Peyer's patch (tissue), 4 donors: ENCODE results near the gene CCR7.

Experiments
- POLR2A ChIP-seq, 2 donors: fragments of 450-650 bp; IDR thresholded peaks; one replicate each; pipeline ENCODE4 v1.5.1; 2017; ENCODE audit warnings: antibody characterized with exemption in 2 of 2, mild to moderate bottlenecking in 2 of 2, moderate library complexity in 2 of 2
- TF ChIP-seq, protein P1 (sequence below), 6 experiments: fragments of 450-650 bp in 4 of 6; fragments of 200-600 bp in 2 of 6; sonication (generic) in 1 of 6; IDR thresholded peaks; one replicate each; pipeline ENCODE4 v1.5.1; 2017 to 2019; ENCODE audit warnings: antibody characterized with exemption in 6 of 6, mild to moderate bottlenecking in 3 of 6, moderate library complexity in 1 of 6

DNA sequence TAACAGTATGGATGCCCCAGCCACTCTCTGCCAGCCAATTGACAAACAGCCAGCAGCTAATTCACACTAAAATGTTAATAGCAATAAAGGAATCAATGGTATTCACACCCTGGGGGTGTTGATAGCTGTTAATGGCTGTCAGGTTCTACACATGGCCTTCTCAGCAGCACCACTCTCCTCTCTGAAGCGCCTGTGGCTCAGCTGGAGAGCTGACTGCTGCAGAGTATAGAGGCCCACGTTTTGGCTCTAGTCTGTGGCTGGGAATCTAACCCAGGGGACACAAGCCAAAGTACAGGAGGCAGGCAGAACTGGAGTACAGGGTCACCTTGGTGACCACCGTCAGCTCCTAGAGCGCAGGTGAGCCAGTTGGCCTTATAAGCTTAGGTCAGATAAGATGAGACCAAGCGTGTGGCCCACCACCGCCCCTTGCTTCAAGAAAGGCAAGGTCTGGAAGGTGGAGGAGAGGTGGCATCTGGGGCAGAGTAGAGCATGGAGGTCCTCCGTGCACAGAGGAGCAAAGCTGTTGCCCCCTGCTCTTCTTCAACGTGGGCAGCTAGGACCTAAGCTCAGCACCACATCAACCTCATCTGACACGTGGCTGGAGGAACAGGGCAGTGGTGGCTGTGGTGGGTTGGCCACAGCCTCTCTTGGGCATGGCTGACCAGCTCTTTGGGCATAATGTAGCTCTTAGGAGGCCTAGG is 25.4 kb downstream of the CCR7 start:
- TF ChIP-seq, protein P1, sequence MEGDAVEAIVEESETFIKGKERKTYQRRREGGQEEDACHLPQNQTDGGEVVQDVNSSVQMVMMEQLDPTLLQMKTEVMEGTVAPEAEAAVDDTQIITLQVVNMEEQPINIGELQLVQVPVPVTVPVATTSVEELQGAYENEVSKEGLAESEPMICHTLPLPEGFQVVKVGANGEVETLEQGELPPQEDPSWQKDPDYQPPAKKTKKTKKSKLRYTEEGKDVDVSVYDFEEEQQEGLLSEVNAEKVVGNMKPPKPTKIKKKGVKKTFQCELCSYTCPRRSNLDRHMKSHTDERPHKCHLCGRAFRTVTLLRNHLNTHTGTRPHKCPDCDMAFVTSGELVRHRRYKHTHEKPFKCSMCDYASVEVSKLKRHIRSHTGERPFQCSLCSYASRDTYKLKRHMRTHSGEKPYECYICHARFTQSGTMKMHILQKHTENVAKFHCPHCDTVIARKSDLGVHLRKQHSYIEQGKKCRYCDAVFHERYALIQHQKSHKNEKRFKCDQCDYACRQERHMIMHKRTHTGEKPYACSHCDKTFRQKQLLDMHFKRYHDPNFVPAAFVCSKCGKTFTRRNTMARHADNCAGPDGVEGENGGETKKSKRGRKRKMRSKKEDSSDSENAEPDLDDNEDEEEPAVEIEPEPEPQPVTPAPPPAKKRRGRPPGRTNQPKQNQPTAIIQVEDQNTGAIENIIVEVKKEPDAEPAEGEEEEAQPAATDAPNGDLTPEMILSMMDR (IDR thresholded peaks at IDR 0.05) = no peak
- no peak for TF ChIP-seq POLR2A (IDR thresholded peaks at IDR 0.05)
